T follicular helper cell (primary cell): ENCODE results near the gene PEX5L.
"Not testable (repeated sequence)": the region's sequence is repeated elsewhere in the genome, so short reads cannot be mapped to it uniquely, and the experiment has no call there.

Experiments
- DNase-seq: peaks from one replicate; pipeline ENCODE4 v3.0.0-alpha.2; 2020; ENCODE audit warnings: low read depth

Gene PEX5L

GRCh38 chr3:180008318-180008717 lies 28.4 kb downstream of the PEX5L start:
- not testable (repeated sequence) for DNase-seq

- DNase-seq = no peak
Measured at GRCh38 chr3:180004542-180004941, 32.2 kb downstream of the PEX5L start.

- no peak for DNase-seq
Measured at GRCh38 chr3:180002006-180002405, 34.7 kb downstream of the PEX5L start.

- no peak for DNase-seq
Measured at GRCh38 chr3:180000500-180000899, 36.2 kb downstream of the PEX5L start.

GRCh38 chr3:179995406-179995805 lies 41.3 kb downstream of the PEX5L start:
- no peak for DNase-seq

- no peak for DNase-seq
Measured at GRCh38 chr3:179991883-179992282, 44.9 kb downstream of the PEX5L start.

- DNase-seq = no peak
Measured at GRCh38 chr3:179991104-179991503, 45.6 kb downstream of the PEX5L start.

- DNase-seq = no peak
Measured at GRCh38 chr3:179981646-179982045, 55.1 kb downstream of the PEX5L start.

- DNase-seq = no peak
Measured at GRCh38 chr3:179977356-179977755, 59.4 kb downstream of the PEX5L start.

GRCh38 chr3:179973931-179974361 lies 62.8 kb downstream of the PEX5L start:
- DNase-seq = no peak

- no peak for DNase-seq
Measured at GRCh38 chr3:179972881-179973423, 63.8 kb downstream of the PEX5L start.

GRCh38 chr3:179971280-179971679 lies 65.5 kb downstream of the PEX5L start:
- DNase-seq = no peak

GRCh38 chr3:179970746-179971145 lies 66.0 kb downstream of the PEX5L start:
- DNase-seq = no peak

- DNase-seq = no peak
Measured at GRCh38 chr3:179969525-179969924, 67.2 kb downstream of the PEX5L start.

GRCh38 chr3:179967622-179968021 lies 69.1 kb downstream of the PEX5L start:
- no peak for DNase-seq

- DNase-seq = no peak
Measured at GRCh38 chr3:179964890-179965289, 71.8 kb downstream of the PEX5L start.

- DNase-seq = no peak
Measured at GRCh38 chr3:179962629-179963387, 73.9 kb downstream of the PEX5L start.

GRCh38 chr3:179961703-179962078 lies 75.0 kb downstream of the PEX5L start:
- DNase-seq = no peak

- DNase-seq = no peak
Measured at GRCh38 chr3:179961071-179961702, 75.5 kb downstream of the PEX5L start.

- DNase-seq = no peak
Measured at GRCh38 chr3:179958759-179959158, 78.0 kb downstream of the PEX5L start.

- DNase-seq = no peak
Measured at GRCh38 chr3:179958143-179958542, 78.6 kb downstream of the PEX5L start.

GRCh38 chr3:179957264-179957845 lies 79.4 kb downstream of the PEX5L start:
- no peak for DNase-seq

- no peak for DNase-seq
Measured at GRCh38 chr3:179956416-179956830, 80.3 kb downstream of the PEX5L start.
